Endothelial cell of umbilical vein (primary cell): ENCODE results near the gene SPATA33. TPM values are rescaled to one million over a fixed set of nuclear protein-coding genes. Genes with fewer than 3 reads are reported as not detected.
"Not testable (repeated sequence)": the region's sequence is repeated elsewhere in the genome, so short reads cannot be mapped to it uniquely, and the experiment has no call there.

Experiments used
- BruUV-seq: library from RNA; stranded (reverse); fragments of 400-500 nt; replicated peaks from 2 replicates; lab custom pipeline; 2021; lab: Mats Ljungman, UMichigan
- CTCF ChIA-PET: fragments of 300-600, 350-600 bp; sonication (Branson Sonifier 250); formaldehyde crosslinking; loops from one replicate; lab custom pipeline; 2021; ENCODE audit warnings: antibody characterized with exemption, inconsistent platforms; lab: Charles Lee
- POLR2A ChIA-PET: fragments of 300-600, 350-600 bp; sonication (Branson Sonifier 250); formaldehyde crosslinking; loops from one replicate; lab custom pipeline; 2021; ENCODE audit warnings: antibody characterized with exemption, inconsistent platforms; lab: Charles Lee
- DNase-seq: peaks from one replicate; pipeline ENCODE4 v3.0.0-alpha.2; 2011; ENCODE audit warnings: low read depth, low spot score
- FAIRE-seq: peaks from 2 replicates; lab custom pipeline; 2011; peaks lifted over from hg19 to GRCh38; lab: Jason Lieb, UNC
- H2AFZ ChIP-seq: 2 replicates; pipeline ENCODE4 v1.6.0; 2012; ENCODE audit warnings: low read depth, low read length, control low read depth, inconsistent platforms
- H3K27ac ChIP-seq: 2 replicates; pipeline ENCODE4 v1.5.1; 2011; ENCODE audit warnings: low read depth, mild to moderate bottlenecking, control low read depth, low read length, moderate library complexity; ENCODE audit not compliant: insufficient read depth
- H3K27me3 ChIP-seq, 2 experiments: 2 replicates each; pipeline versions ENCODE4 v1.6.0 to v1.6.1; 2011; ENCODE audit warnings: low read length in 2 of 2, mixed read lengths in 1 of 2; ENCODE audit not compliant: control insufficient read depth in 2 of 2, insufficient read depth in 2 of 2
- H3K36me3 ChIP-seq, 2 experiments: 2 replicates in 1 of 2; 3 replicates in 1 of 2; pipeline ENCODE4 v1.5.1; 2011; ENCODE audit warnings: low read length in 2 of 2, mild to moderate bottlenecking in 1 of 2, moderate library complexity in 1 of 2; ENCODE audit not compliant: control insufficient read depth in 2 of 2, insufficient read depth in 2 of 2; ENCODE audit errors: extremely low read depth in 1 of 2
- H3K4me1 ChIP-seq: 3 replicates; pipeline ENCODE4 v1.5.1; 2011; ENCODE audit warnings: mild to moderate bottlenecking, low read length; ENCODE audit not compliant: control insufficient read depth, insufficient read depth; ENCODE audit errors: extremely low read depth
- H3K4me2 ChIP-seq: 2 replicates; pipeline ENCODE4 v1.6.1; 2011; ENCODE audit warnings: low read length, control low read depth, mixed read lengths; ENCODE audit not compliant: insufficient read depth
- H3K4me3 ChIP-seq, 3 experiments: fragments of 200-600 bp in 1 of 3; sonication (generic), shearing (Covaris generic) in 1 of 3; replicated peaks in 1 of 3; 2 replicates each; pipeline ENCODE4 v1.5.1; 2011 to 2016; ENCODE audit warnings: control low read depth in 3 of 3, low read length in 3 of 3, mild to moderate bottlenecking in 2 of 3, inconsistent platforms in 1 of 3, low read depth in 1 of 3, moderate library complexity in 1 of 3; ENCODE audit not compliant: insufficient read depth in 1 of 3
- H3K79me2 ChIP-seq: 2 replicates; pipeline ENCODE4 v1.6.0; 2012; ENCODE audit warnings: low read length, inconsistent platforms; ENCODE audit not compliant: control insufficient read depth, insufficient read depth
- H3K9ac ChIP-seq: replicated peaks from 2 replicates; pipeline ENCODE3; 2011; ENCODE audit warnings: low read length, control low read depth; ENCODE audit not compliant: insufficient read depth; ENCODE audit errors: extremely low read depth
- H3K9me1 ChIP-seq: replicated peaks from 3 replicates; pipeline ENCODE4 v1.6.0; 2011; ENCODE audit warnings: mild to moderate bottlenecking, low read length; ENCODE audit not compliant: control insufficient read depth, insufficient read depth; ENCODE audit errors: extremely low read depth
- H3K9me3 ChIP-seq: replicated peaks from 2 replicates; pipeline ENCODE4 v1.5.1; 2012; ENCODE audit warnings: low read length, inconsistent platforms; ENCODE audit not compliant: control insufficient read depth, insufficient read depth
- H4K20me1 ChIP-seq: replicated peaks from 2 replicates; pipeline ENCODE3; 2011; ENCODE audit warnings: mild to moderate bottlenecking, low read length; ENCODE audit not compliant: control insufficient read depth, insufficient read depth; ENCODE audit errors: extremely low read depth
- MAX ChIP-seq: IDR thresholded peaks from 2 replicates; pipeline ENCODE4 v1.6.1; 2011; ENCODE audit not compliant: insufficient read depth, insufficient read length
- dilution Hi-C: fragments of 300-500 bp; cut with MboI; formaldehyde crosslinking; loops from one replicate; pipeline ENCODE4 v1.15.0; 2019; ENCODE audit warnings: low sequenced_read_pairs; ENCODE audit not compliant: extremely low pct_ligation_motif_present
- intact Hi-C: fragments of 100-400 bp; cut with micrococcal nuclease; formaldehyde crosslinking; loops from one replicate; pipeline ENCODE4 v1.10.0; 2022
- polyA plus RNA-seq, 4 experiments: library from polyadenylated mRNA; depleted of rRNA in 3 of 4; stranded (reverse) in 3 of 4; unstranded in 1 of 4; fragments of >200 nt; gene quantifications; 2 replicates each; pipeline versions ENCODE4 v1.2.1 to v1.2.3, GENCODE V29; 2011 to 2012; ENCODE audit warnings: missing spikeins in 1 of 4
- total RNA-seq: library from RNA; stranded (reverse); gene quantifications from 2 replicates; pipeline ENCODE4 v1.2.3, GENCODE V29; 2021

Gene SPATA33
- total and polyA plus RNA-seq, 2 donors (not counting 3 experiments of a cell fraction or from before 2014, with no cell fraction given) = 3.5 to 11.4 TPM

- Histone ChIP-seq H3K27me3 (no peaks in the 10 kb centered on the region), H3K9me1 (no peaks in the 10 kb centered on the region), H3K4me1 (peaks cover 12% of the 10 kb centered on the region), H4K20me1 (no peaks in the 10 kb centered on the region), H3K27ac (no peak overlapping the region), H2AFZ (no peak overlapping the region), H3K4me3 (no peak overlapping the region), H3K9me3 (no peaks in the 10 kb centered on the region), H3K79me2 (peaks cover 21% of the 10 kb centered on the region), H3K4me2 (no peak overlapping the region), H3K36me3 (no peaks in the 10 kb centered on the region), H3K9ac (no peak overlapping the region)
- dilution Hi-C loops = no loop called here
- ChIA-PET CTCF (no interaction called here), POLR2A (no interaction called here)
- FAIRE-seq (no peak), DNase-seq (no peak)
- intact Hi-C loops = no loop called here
- TF ChIP-seq MAX = no peak
- BruUV-seq = no TSS peak
Measured at GRCh38 chr16:89661215-89661614, 3.6 kb downstream of the SPATA33 start.

GRCh38 chr16:89664238-89664637 is 6.6 kb downstream of the SPATA33 start:
- POLR2A ChIA-PET, CTCF ChIA-PET, BruUV-seq, H3K9me3 ChIP-seq, H3K36me3 ChIP-seq, H3K4me1 ChIP-seq, H3K27me3 ChIP-seq, H3K4me2 ChIP-seq, DNase-seq, H2AFZ ChIP-seq, H3K4me3 ChIP-seq, H3K27ac ChIP-seq, H3K9me1 ChIP-seq, H3K9ac ChIP-seq, H4K20me1 ChIP-seq, dilution Hi-C loops, intact Hi-C loops, FAIRE-seq, H3K79me2 ChIP-seq: not testable (repeated sequence)
